Smooth muscle cell of the brain vasculature (primary cell): ENCODE measurements around the gene DHRS3.
A peak's percentile ranks its signal among the peaks of the same experiment; 100 is the strongest.

Experiments used
- DNase-seq: peaks from one replicate; pipeline ENCODE4 v3.0.0-alpha.2; 2012; ENCODE audit warnings: low read depth, low spot score

The DHRS3 gene

GRCh38 chr1:12518931-12519692, 98.9 kb downstream of the DHRS3 start:
- DNase-seq, result peak; percentile 28
